ENCODE measurements around the gene ARHGAP26. TPM values are rescaled to one million over a fixed set of nuclear protein-coding genes. Genes with fewer than 3 reads are reported as not detected.

ARHGAP26 gene
- total RNA-seq, 1 experiment from 2014 or later, result 11.8 TPM

DNA sequence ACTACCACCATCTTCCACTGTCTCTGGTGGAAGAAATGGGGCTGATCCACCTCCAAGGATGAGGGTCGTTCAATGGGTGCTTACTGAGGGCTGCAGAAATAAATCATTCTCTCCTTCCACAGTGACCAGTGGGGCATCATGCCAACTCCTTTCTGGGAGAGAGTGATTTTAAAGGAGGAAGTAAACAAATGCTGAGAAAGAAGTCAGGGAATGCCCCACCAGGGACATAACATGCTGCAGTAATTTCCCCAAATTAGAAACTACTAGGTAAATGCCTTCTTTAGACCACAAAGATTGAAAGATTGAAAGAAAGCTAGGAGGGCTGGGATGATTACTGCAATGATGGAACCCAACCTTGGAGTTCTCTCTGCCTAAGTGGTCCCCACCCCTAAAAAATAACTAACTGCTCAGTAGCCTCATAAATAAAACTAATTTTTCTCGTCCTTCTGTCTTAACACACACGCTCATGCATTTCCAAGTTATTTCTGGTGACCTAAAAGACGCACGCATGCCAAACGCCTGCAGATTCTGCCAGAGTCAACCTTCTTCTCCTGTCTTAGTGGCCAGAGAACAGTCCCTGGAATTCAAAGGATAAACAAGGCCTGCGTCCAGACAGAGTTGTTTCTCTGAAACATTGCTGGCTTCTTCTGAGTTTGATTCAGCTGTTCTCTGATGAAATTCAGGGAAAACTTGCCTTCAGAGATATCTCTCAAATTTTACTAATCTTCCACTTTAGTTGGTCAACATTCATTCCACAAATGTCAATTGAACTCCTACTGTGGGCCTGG is 383.3 kb downstream of the ARHGAP26 start:
- in situ Hi-C loops (cut with HindIII; ENCODE audit: low pct_unique_long_range_greater_than_20kb, low sequenced_read_pairs), result no loop called here

DNA sequence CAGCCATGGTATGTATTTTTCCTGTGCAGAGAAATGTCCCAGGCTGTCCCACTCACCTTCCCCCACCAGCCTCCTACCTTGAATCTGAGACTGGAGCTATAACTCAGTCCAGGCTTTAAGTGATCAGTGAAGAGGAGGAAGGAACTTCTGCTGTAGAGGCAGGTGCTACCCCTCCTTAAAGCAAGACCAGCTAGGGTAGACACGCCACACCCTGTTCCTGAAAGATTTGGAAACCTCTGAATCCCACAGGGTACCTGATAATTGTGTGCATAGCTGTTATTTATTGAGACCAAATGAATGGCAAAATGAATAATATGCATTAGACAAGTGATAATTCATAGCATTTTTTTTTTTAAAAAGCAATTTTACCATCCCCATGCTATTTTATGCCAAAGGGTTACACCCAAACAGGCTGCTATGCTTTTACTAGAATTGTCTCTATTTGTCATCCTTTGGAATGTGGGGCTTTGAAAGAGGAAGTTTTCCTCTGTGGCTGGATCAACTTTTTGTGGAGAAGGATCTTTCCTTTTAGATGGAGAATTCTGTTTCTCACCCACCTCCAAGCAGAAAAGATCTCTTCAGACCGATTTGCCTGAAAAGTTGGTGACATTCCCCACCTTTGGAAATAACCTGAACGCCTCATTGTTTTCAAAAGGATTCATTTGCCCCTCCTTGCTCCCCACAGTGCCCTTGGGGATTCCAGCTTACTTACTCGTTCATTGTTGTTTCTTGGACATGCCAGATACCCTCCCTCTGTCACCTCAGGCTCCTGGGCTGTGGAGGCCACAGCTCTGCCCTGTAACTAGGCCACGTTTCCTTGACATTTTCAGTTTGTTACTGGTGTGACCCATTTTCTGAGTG is 384.6 kb downstream of the ARHGAP26 start:
- DNase-seq (ENCODE audit: low read depth, low spot score), result no peak
- in situ Hi-C loops (cut with HindIII; ENCODE audit: low pct_unique_long_range_greater_than_20kb, low sequenced_read_pairs), result no loop called here

More for the DNA sequence above, 383.3 kb downstream of the ARHGAP26 start:
- DNase-seq (ENCODE audit: low read depth, low spot score), result no peak

- no peak for DNase-seq (ENCODE audit: low read depth, low spot score)
- in situ Hi-C loops (cut with HindIII; ENCODE audit: low pct_unique_long_range_greater_than_20kb, low sequenced_read_pairs), result no loop called here
Measured at GRCh38 chr5:143155455-143155854, 385.3 kb downstream of the ARHGAP26 start.

GRCh38 chr5:143156086-143156485 is 385.9 kb downstream of the ARHGAP26 start:
- no peak for DNase-seq (ENCODE audit: low read depth, low spot score)
- in situ Hi-C loops (cut with HindIII; ENCODE audit: low pct_unique_long_range_greater_than_20kb, low sequenced_read_pairs), result no loop called here

GRCh38 chr5:143156572-143156971 is 386.4 kb downstream of the ARHGAP26 start:
- in situ Hi-C loops (cut with HindIII; ENCODE audit: low pct_unique_long_range_greater_than_20kb, low sequenced_read_pairs), result no loop called here
- DNase-seq (ENCODE audit: low read depth, low spot score), result no peak

DNA sequence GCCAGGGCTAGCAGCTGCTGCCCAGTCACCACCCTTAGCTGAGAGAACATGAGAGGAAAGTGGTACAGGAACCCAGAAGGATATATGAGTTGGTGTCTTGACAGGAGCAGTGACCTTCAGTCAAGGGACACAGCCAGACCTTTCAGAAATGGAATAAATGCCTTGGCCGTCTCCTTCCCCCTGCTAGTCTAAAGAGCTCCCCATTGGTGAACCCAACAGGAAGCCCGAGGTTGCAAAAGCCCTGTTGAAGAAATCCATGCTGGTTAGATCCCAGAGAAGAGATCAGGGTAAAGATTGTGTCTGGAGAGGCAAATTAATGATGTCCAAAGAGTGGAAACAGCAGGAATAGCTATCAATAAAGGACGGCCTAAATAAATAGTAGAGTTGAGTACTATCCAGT is 388.9 kb downstream of the ARHGAP26 start:
- in situ Hi-C loops (cut with HindIII; ENCODE audit: low pct_unique_long_range_greater_than_20kb, low sequenced_read_pairs), result no loop called here

DNA sequence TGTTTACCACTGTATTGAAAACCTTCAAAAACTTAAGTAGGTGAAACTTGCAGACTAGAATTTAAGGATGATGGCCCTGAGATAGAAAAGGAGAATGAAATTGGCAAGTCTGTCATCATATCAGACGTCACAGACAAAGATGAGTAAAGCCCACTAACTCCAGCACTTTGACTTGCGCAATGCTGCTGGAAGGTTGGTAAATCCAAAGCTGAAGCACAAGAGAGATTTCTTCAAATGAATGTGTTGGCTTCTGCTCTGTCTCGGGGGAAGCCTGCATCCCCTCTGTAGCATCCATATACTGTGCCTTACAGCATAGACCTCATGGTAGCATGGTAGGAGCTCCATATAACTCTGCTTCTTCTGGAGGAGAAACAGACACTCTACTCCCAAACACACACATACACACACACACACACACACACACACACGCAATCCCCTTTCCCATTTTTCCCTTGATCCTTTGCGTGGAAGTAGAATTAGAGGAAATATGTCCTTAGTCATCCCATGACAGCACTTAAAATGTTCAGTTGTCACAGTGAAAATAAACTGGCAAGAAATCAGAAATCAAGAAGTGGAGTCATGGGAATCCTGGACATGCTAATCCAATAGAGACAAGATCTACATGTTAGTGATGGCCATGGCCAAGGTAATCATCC is 391.8 kb downstream of the ARHGAP26 start:
- no peak for DNase-seq (ENCODE audit: low read depth, low spot score)
- in situ Hi-C loops (cut with HindIII; ENCODE audit: low pct_unique_long_range_greater_than_20kb, low sequenced_read_pairs), result no loop called here

More for the DNA sequence above, 388.9 kb downstream of the ARHGAP26 start:
- no peak for DNase-seq (ENCODE audit: low read depth, low spot score)

DNA sequence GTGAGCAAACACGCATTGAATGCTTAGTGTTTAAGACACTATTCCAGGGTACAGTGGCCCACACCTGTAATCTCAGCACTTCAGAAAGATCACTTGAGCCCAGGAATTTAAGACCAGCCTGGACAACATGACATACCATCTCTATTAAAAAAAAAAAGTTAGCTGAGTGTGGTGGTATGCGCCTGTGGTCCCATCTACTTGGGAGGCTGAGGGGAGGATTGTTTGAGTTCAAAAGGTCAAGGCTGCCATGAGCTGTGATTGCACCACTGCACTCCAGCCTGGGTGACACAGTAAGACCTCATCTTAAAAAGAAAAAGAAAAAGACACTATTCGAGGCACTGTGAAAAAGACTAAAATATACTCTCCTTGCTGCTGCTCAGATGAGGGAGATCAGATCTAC is 392.6 kb downstream of the ARHGAP26 start:
- no peak for DNase-seq (ENCODE audit: low read depth, low spot score)
- in situ Hi-C loops (cut with HindIII; ENCODE audit: low pct_unique_long_range_greater_than_20kb, low sequenced_read_pairs), result no loop called here

GRCh38 chr5:143164557-143164956 is 394.4 kb downstream of the ARHGAP26 start:
- DNase-seq (ENCODE audit: low read depth, low spot score), result no peak
- in situ Hi-C loops (cut with HindIII; ENCODE audit: low pct_unique_long_range_greater_than_20kb, low sequenced_read_pairs), result no loop called here

DNA sequence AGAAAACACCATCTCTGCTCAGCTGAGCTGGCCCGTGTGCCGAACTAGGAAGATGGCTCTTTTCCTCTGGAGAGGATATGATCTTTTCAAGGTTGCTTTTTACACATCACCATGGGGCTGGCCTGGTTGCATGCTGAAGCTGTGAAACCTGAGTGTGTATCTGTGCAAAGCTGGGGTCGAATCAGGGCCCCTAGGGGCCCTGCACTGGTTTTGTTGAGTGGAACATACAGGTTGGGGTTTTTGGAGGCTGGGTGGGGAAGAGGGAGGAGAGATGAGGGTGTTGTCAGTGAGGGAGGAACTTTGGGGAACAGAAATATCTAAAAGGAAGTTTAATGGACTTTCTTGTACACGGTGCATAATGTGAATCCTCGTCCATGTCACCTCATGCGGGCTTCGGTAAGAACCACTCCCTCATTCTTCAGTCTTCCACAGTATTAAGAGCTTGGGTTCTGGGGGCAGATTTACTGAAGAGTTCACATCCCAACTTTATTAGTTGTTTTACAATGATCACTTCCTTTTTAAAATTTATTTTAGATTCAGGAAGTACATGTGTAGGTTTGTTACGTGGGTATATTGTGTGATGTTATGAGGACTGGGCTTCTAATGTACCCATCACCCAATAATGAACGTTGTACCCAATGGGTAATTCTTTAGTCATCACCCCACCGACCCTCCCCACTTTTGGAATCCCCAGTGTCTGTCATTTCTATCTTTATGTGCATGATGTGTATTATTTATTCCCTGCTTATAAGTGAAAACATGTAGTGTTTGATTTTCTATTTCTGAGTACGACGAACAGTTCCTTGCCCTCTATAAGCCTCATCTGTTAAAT is 395.1 kb downstream of the ARHGAP26 start:
- in situ Hi-C loops (cut with HindIII; ENCODE audit: low pct_unique_long_range_greater_than_20kb, low sequenced_read_pairs), result no loop called here
- DNase-seq (ENCODE audit: low read depth, low spot score), result no peak

DNA sequence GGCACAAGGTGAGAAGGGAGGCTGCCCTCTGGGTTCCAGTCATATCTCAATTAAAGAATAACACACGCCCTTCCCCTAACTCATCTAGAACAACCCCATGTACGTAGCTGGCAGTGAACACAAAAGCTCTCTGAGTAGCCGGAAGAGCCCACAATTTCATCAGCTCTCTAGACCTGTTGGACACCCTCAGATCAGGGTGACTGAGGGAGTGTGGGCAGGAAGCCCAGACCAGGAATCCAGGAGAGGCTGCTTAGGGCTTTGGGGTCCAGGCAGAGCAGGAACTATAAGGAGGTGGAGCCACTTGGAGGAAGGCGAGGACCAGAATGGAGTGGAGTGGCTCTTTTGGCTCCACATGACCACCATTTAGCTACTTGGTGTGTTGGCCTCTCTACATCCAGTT is 395.9 kb downstream of the ARHGAP26 start:
- no peak for DNase-seq (ENCODE audit: low read depth, low spot score)
- in situ Hi-C loops (cut with HindIII; ENCODE audit: low pct_unique_long_range_greater_than_20kb, low sequenced_read_pairs), result no loop called here

DNA sequence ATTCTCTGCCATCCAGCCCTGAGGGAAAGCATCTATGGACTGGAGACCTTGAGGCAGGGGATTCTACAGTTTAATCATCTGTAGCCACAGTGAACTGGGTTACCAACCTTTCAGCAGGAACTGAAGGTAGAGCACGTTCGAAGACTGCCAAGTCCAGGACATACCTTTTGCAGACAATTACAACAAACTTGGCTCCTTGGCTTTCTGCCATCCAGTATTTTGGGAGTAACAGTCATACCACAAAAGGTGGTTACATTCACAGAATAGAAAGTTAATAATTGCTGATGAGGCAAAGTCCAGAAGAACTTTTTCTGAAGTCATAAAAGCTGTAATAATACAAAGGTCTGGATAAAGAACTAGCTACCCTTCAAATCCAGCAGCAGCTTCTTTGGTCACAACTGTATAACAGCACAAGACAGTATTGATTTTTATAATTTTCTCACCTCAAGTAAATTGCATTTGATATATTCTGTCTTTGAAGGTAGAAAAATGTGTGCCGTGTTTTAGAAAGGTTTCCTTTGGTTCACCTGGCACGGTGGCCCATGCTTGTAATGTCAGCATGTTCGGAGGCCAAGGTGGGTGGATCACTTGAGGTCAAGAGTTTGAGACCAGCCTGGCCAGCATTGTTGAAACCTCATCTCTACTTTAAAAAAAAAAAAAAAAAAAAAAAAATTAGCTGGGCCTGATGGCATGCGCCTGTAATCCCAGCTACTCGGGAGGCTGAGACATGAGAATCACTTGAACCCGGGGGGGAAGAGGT is 396.7 kb downstream of the ARHGAP26 start:
- in situ Hi-C loops (cut with HindIII; ENCODE audit: low pct_unique_long_range_greater_than_20kb, low sequenced_read_pairs), result no loop called here
- DNase-seq (ENCODE audit: low read depth, low spot score), result no peak

DNA sequence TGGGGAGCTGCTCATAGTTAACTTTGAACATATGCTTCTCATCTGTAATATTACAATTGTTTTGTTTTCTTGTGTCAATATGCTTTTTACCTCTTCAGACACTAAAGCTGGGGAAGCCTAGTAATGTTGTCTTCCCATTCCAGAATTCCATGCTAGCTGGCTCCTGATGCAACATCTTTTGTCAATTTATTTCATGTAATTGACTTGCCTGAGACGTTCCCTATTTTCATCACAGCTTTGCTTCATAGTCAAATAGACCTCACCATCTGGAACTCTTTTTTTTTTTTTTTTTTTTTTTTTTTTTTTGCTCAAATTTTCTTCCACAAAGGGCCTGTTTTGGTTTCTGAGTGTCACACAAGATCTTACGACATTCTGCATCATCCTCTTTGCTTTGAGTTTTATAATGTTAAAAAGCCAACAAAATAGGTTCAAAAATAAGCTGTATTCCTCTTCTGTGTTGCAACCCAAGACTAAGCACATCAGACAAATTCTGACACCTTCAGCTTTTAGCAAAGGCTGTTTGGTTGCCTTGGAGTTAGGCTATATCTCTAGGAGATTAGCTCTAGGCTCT is 398.1 kb downstream of the ARHGAP26 start:
- in situ Hi-C loops (cut with HindIII; ENCODE audit: low pct_unique_long_range_greater_than_20kb, low sequenced_read_pairs), result no loop called here
- DNase-seq (ENCODE audit: low read depth, low spot score), result no peak

GRCh38 chr5:143168921-143169810 is 399.0 kb downstream of the ARHGAP26 start:
- DNase-seq (ENCODE audit: low read depth, low spot score), result no peak
- in situ Hi-C loops (cut with HindIII; ENCODE audit: low pct_unique_long_range_greater_than_20kb, low sequenced_read_pairs), result no loop called here

- in situ Hi-C loops (cut with HindIII; ENCODE audit: low pct_unique_long_range_greater_than_20kb, low sequenced_read_pairs), result no loop called here
- no peak for DNase-seq (ENCODE audit: low read depth, low spot score)
Measured at GRCh38 chr5:143170104-143170503, 399.9 kb downstream of the ARHGAP26 start.

GRCh38 chr5:143170977-143171376 is 400.8 kb downstream of the ARHGAP26 start:
- no peak for DNase-seq (ENCODE audit: low read depth, low spot score)
- in situ Hi-C loops (cut with HindIII; ENCODE audit: low pct_unique_long_range_greater_than_20kb, low sequenced_read_pairs), result no loop called here

Measured in SK-MEL-5 (cell line).